GM19035 (cell line): Measurements from ENCODE around the gene CHD3.

Source experiments
- ATAC-seq: cut with Tn5 transposase; IDR thresholded peaks from one replicate; pipeline ENCODE4 v1.9.1; 2021; ENCODE audit not compliant: unreplicated experiment

Gene CHD3

GRCh38 chr17:7893187-7893880 lies 4.7 kb downstream of the CHD3 start:
- ATAC-seq = no peak

GRCh38 chr17:7894226-7894625 lies 5.6 kb downstream of the CHD3 start:
- ATAC-seq = no peak

GRCh38 chr17:7894866-7895265 lies 6.3 kb downstream of the CHD3 start:
- ATAC-seq = no peak

- ATAC-seq = no peak
Measured at GRCh38 chr17:7897090-7897489, 8.5 kb downstream of the CHD3 start.

GRCh38 chr17:7897773-7898172 lies 9.2 kb downstream of the CHD3 start:
- ATAC-seq = no peak

GRCh38 chr17:7903154-7904103 lies 14.8 kb downstream of the CHD3 start:
- no peak for ATAC-seq

GRCh38 chr17:7909089-7909488 lies 20.5 kb downstream of the CHD3 start:
- ATAC-seq = no peak

GRCh38 chr17:7910281-7910680 lies 21.7 kb downstream of the CHD3 start:
- no peak for ATAC-seq

GRCh38 chr17:7910711-7911110 lies 22.1 kb downstream of the CHD3 start:
- no peak for ATAC-seq

GRCh38 chr17:7911116-7911515 lies 22.5 kb downstream of the CHD3 start:
- ATAC-seq = no peak

GRCh38 chr17:7912927-7913524 lies 24.4 kb downstream of the CHD3 start:
- ATAC-seq = no peak

GRCh38 chr17:7915179-7915610 lies 26.6 kb downstream of the CHD3 start:
- ATAC-seq = peak; percentile 2

- peak; percentile 70 for ATAC-seq
Measured at GRCh38 chr17:7915611-7916384, 27.2 kb downstream of the CHD3 start, which contains the start of gene RNF227. Gene RNF227, minus strand, starts transcription at chr17:7916289. Its CDS starts 94 bp downstream, at chr17:7916195.

- ATAC-seq = no peak
Measured at GRCh38 chr17:7916385-7916682, 27.7 kb downstream of the CHD3 start.

GRCh38 chr17:7916808-7917207 lies 28.2 kb downstream of the CHD3 start:
- ATAC-seq = no peak

- ATAC-seq = no peak
Measured at GRCh38 chr17:7922269-7922844, 33.8 kb downstream of the CHD3 start.

- no peak for ATAC-seq
Measured at GRCh38 chr17:7922845-7923628, 34.4 kb downstream of the CHD3 start.

- ATAC-seq = no peak
Measured at GRCh38 chr17:7927596-7927995, 39.0 kb downstream of the CHD3 start.

- no peak for ATAC-seq
Measured at GRCh38 chr17:7929158-7930023, 40.8 kb downstream of the CHD3 start, which contains the start of gene KCNAB3. Gene KCNAB3, minus strand, starts transcription at chr17:7929856. Its CDS starts 421 bp downstream, at chr17:7929435.
